HepG2 (cell line): Measurements from ENCODE around the gene PSMB3. TPM values are rescaled to one million over a fixed set of nuclear protein-coding genes. Genes with fewer than 3 reads are reported as not detected.

Source experiments
- CENPX ChIP-seq: sonication (generic); formaldehyde crosslinking; IDR thresholded peaks from 2 replicates; pipeline ENCODE4 v1.9.0; 2021; ENCODE audit warnings: mild to moderate bottlenecking, missing genetic modification reagents, moderate library complexity
- CREM ChIP-seq, 2 experiments: sonication (generic) in 1 of 2; formaldehyde crosslinking in 1 of 2; IDR thresholded peaks; 2 replicates each; pipeline versions ENCODE4 v1.4.0 to v1.6.1; 2016 to 2020; ENCODE audit warnings: antibody characterized with exemption in 1 of 2, mild to moderate bottlenecking in 1 of 2, missing genetic modification reagents in 1 of 2
- ERF ChIP-seq: IDR thresholded peaks from 2 replicates; pipeline ENCODE4 v1.6.1; 2018; ENCODE audit warnings: missing biosample characterization, missing genetic modification reagents
- MLLT10 ChIP-seq: sonication (generic); formaldehyde crosslinking; IDR thresholded peaks from 2 replicates; pipeline ENCODE4 v1.4.0; 2020; ENCODE audit warnings: missing genetic modification reagents
- SNAPC5 ChIP-seq: sonication (generic); formaldehyde crosslinking; IDR thresholded peaks from 2 replicates; pipeline ENCODE4 v1.8.1; 2023; ENCODE audit warnings: mild to moderate bottlenecking, missing genetic modification reagents, borderline replicate concordance
- SP4 ChIP-seq: sonication (generic); formaldehyde crosslinking; IDR thresholded peaks from 2 replicates; pipeline ENCODE4 v1.8.1; 2023; ENCODE audit warnings: mild to moderate bottlenecking, missing genetic modification reagents
- TGIF2 ChIP-seq: IDR thresholded peaks from 2 replicates; pipeline ENCODE4 v1.6.1; 2016; ENCODE audit warnings: control low read depth, missing compliant biosample characterization
- ZNF142 ChIP-seq: sonication (generic); formaldehyde crosslinking; IDR thresholded peaks from 2 replicates; pipeline ENCODE4 v1.4.0; 2020; ENCODE audit warnings: missing genetic modification reagents
- ZNF234 ChIP-seq: sonication (generic); formaldehyde crosslinking; conservative IDR thresholded peaks from 2 replicates; pipeline ENCODE4 v1.5.1; 2020; ENCODE audit warnings: mild to moderate bottlenecking, missing genetic modification reagents
- polyA plus RNA-seq, 8 experiments: library from polyadenylated mRNA; depleted of rRNA in 3 of 8; stranded (reverse) in 7 of 8; unstranded in 1 of 8; fragments of >200 nt; fragmentation: Illumina TruSeq in 4 of 8; extraction: Trizol in 4 of 8; gene quantifications; 2 replicates each; pipeline versions ENCODE4 v1.2.1 to v1.2.3, GENCODE V29; 2011 to 2016; ENCODE audit warnings: low read depth in 4 of 8, missing spikeins in 1 of 8, mixed read lengths in 1 of 8; ENCODE audit not compliant: insufficient read depth in 1 of 8
- total RNA-seq, 5 experiments: library from RNA; depleted of rRNA; stranded (reverse); fragments of >200 nt; fragmentation: Illumina TruSeq; extraction: Trizol; gene quantifications; 2 replicates each; pipeline ENCODE4 v1.2.3, GENCODE V29; 2016; ENCODE audit warnings: low read depth in 1 of 5
- TF ChIP-seq, protein P1 (sequence below): sonication (generic); formaldehyde crosslinking; IDR thresholded peaks from 2 replicates; pipeline ENCODE4 v1.4.0; 2020; ENCODE audit warnings: missing genetic modification reagents
- TF ChIP-seq, protein P2 (sequence below): IDR thresholded peaks from 2 replicates; pipeline ENCODE4 v1.6.1; 2012; ENCODE audit warnings: low read length, improper control_type of control experiment
- TF ChIP-seq, protein P3 (sequence below): IDR thresholded peaks from 2 replicates; pipeline ENCODE4 v1.6.1; 2016; ENCODE audit warnings: control low read depth

PSMB3 gene
- total and polyA plus RNA-seq, 2 of the 13 experiments (the other 11 are each of a cell fraction or from before 2014, with no cell fraction given): 366 to 517 TPM

GRCh38 chr17:38752308-38753070 lies at the start of gene PSMB3 (continued):
- TF ChIP-seq ZNF142 (CRISPR knock-in tag) (peak; percentile 72), CREM (IDR thresholded peaks at IDR 0.05) (peak; percentile 94), CREM (CRISPR knock-in tag; IDR thresholded peaks at IDR 0.05) (no peak), ZNF234 (no peak), TGIF2 (CRISPR knock-in tag) (peak; percentile 95), CENPX (CRISPR knock-in tag) (no peak), ERF (peak; percentile 92), SNAPC5 (CRISPR knock-in tag) (no peak), SP4 (peak; percentile 94), MLLT10 (CRISPR knock-in tag) (no peak)
- TF ChIP-seq, protein P1, sequence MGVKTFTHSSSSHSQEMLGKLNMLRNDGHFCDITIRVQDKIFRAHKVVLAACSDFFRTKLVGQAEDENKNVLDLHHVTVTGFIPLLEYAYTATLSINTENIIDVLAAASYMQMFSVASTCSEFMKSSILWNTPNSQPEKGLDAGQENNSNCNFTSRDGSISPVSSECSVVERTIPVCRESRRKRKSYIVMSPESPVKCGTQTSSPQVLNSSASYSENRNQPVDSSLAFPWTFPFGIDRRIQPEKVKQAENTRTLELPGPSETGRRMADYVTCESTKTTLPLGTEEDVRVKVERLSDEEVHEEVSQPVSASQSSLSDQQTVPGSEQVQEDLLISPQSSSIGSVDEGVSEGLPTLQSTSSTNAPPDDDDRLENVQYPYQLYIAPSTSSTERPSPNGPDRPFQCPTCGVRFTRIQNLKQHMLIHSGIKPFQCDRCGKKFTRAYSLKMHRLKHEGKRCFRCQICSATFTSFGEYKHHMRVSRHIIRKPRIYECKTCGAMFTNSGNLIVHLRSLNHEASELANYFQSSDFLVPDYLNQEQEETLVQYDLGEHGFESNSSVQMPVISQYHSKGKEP (CRISPR knock-in tag): 0 out of 2 replicates have a peak, but pooled peaks have one; percentile 5
- TF ChIP-seq, protein P2, sequence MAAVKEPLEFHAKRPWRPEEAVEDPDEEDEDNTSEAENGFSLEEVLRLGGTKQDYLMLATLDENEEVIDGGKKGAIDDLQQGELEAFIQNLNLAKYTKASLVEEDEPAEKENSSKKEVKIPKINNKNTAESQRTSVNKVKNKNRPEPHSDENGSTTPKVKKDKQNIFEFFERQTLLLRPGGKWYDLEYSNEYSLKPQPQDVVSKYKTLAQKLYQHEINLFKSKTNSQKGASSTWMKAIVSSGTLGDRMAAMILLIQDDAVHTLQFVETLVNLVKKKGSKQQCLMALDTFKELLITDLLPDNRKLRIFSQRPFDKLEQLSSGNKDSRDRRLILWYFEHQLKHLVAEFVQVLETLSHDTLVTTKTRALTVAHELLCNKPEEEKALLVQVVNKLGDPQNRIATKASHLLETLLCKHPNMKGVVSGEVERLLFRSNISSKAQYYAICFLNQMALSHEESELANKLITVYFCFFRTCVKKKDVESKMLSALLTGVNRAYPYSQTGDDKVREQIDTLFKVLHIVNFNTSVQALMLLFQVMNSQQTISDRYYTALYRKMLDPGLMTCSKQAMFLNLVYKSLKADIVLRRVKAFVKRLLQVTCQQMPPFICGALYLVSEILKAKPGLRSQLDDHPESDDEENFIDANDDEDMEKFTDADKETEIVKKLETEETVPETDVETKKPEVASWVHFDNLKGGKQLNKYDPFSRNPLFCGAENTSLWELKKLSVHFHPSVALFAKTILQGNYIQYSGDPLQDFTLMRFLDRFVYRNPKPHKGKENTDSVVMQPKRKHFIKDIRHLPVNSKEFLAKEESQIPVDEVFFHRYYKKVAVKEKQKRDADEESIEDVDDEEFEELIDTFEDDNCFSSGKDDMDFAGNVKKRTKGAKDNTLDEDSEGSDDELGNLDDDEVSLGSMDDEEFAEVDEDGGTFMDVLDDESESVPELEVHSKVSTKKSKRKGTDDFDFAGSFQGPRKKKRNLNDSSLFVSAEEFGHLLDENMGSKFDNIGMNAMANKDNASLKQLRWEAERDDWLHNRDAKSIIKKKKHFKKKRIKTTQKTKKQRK: peak; percentile 37; the same call in 1 of the 2 replicates
- TF ChIP-seq, protein P3, sequence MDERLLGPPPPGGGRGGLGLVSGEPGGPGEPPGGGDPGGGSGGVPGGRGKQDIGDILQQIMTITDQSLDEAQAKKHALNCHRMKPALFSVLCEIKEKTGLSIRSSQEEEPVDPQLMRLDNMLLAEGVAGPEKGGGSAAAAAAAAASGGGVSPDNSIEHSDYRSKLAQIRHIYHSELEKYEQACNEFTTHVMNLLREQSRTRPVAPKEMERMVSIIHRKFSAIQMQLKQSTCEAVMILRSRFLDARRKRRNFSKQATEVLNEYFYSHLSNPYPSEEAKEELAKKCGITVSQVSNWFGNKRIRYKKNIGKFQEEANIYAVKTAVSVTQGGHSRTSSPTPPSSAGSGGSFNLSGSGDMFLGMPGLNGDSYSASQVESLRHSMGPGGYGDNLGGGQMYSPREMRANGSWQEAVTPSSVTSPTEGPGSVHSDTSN: peak; percentile 99
